NCI-H526 treated with DMSO at 0.1 percent for 48 hours (cell line): ENCODE data around the gene TMSB10.
"Not testable (repeated sequence)": the region's sequence is repeated elsewhere in the genome, so short reads cannot be mapped to it uniquely, and the experiment has no call there.

Experiments used
- DNase-seq: peaks from one replicate; lab custom pipeline; 2025; lab: John Stamatoyannopoulos, UW

The TMSB10 gene

DNA sequence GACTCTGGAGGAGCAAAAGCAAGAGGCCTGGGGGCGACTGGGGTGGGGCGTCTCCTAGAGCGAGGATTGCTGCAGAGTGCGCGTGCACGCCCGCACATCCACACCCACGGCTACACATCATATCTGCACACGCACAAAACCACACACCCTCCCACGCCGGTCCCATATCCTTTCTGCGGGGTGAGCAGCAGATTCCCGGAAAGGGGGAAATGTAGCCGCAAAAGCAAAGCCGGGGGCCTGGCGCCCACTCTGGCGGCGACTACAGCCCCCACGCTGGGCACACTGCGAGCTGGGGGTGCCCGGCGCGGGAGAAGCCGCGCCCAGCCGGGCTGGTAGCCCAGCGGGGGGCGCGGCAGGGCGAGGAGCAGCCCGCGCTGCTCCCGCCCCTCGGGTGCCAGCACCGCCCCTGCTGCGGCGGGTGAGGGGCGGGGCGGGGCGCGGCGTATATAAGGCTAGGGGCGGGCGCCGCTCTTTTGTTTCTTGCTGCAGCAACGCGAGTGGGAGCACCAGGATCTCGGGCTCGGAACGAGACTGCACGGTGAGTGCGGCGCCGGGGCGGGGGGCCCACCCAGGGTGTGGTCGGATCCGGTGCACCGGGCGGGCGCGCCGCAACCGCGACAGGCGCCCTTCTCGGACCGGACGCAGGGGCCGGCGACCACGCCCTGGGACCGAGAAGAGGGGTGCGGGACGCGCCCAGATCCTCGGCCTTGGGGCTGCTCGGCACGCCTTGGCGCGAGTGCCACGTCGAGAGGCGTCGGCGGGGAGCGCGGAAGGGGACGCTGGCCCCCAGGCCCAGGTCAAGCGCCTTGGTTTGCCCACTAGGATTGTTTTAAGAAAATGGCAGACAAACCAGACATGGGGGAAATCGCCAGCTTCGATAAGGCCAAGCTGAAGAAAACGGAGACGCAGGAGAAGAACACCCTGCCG is at the start of gene TMSB10:
TSS of gene TMSB10 (plus strand) at position 476 of the 927 bp plus-strand sequence.
- DNase-seq = peak; percentile 53

DNA sequence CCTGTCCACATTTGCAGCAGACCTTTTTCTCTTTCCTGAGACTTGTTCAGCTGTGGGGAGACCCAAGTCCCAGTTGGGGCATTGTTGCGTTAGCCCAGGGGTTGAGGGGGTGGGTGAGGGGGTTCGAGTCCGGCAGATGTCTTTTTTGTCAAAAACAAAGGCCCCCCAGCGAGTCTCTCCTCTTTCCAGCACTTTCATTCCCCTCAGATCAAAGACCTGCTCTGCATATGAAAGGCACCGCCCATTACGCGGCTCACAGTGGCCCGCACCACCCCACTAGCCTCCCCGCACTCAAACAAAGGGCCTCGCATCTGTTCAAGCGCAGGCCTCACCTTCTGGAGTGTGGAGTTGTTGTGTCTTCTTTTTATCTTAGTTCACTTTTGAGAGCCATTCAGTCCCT is 49.7 kb upstream of the TMSB10 start:
- no peak for DNase-seq

DNA sequence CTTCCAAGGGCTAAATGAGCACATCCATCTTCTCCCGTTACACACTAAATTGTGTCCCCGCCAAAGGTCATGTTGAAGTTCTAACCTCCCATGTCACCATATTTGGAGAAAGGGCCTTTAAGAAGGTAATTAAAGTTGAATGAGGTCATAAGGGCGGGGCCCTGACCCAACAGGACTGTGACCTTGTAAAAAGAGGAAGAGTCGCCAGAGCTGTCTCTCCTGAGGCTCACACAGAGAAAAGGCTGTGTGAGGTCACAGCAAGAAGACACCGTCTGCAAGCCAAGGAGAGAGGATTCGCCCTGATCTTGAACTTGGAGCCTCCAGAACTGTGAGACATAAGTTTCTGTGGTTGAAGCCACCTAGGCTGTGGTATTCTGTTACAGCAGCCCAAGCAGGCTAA is 48.7 kb upstream of the TMSB10 start:
- DNase-seq = no peak

DNA sequence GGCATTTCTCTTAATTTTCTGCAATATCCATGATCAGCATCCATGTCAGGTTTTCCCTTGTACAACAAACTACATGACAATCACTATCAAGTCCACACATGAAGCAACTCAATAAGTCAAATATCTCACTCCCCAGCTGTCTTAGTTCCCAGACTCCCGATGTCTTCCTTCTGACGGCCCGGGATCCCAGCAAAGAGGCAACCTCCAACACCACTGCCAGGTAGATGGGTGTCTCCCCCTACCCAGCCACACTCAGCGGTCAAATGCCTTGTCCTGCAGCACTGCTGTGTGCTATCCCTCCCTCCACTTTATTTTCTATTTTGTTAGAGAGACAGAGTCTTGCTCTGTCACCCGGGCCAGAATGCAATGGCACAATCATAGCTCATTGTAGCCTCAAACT is 47.9 kb upstream of the TMSB10 start:
- DNase-seq = no peak

DNA sequence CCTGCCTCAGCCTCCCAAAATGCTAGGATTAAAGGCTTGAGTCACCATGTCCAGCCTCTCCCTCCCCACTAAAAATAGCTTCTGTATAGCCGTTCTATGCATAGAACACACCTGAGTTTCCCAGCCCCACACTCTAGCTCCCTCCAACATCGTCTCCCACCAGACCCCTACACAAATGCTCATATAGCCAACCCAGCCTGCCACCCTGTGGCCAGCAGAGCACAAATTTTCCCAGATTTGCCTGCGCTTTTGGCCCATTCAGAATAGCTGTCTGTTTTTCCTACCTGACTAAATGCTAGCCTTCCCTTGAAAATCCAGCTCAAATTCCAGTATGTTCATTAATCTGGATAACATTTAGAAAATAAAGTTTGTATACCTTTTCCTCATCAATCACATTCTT is 47.3 kb upstream of the TMSB10 start:
- no peak for DNase-seq

- DNase-seq = no peak
Measured at GRCh38 chr2:84858937-84859336, 46.5 kb upstream of the TMSB10 start.

GRCh38 chr2:84861539-84861938 is 43.9 kb upstream of the TMSB10 start:
- DNase-seq = no peak

GRCh38 chr2:84862006-84862405 is 43.5 kb upstream of the TMSB10 start:
- DNase-seq = no peak

- DNase-seq = peak; percentile 2
Measured at GRCh38 chr2:84865181-84865783, 40.2 kb upstream of the TMSB10 start.

- no peak for DNase-seq
Measured at GRCh38 chr2:84866122-84866521, 39.3 kb upstream of the TMSB10 start.

DNA sequence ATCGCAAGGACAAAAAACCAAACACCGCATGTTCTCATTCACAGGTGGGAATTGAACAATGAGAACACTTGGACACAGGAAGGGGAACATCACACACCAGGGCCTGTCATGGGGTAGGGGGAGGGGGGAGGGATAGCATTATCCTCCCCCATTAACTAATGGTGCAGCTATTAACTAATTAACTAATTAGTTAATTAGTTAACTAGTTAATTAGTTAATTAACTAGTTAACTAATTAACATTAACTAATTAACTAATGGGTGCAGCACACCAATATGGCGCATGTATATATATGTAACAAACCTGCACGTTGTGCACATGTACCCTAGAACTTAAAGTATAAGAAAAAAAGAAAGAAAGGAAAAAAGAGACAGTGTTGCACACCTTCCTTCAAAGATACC is 37.1 kb upstream of the TMSB10 start:
- DNase-seq = not testable (repeated sequence)

DNA sequence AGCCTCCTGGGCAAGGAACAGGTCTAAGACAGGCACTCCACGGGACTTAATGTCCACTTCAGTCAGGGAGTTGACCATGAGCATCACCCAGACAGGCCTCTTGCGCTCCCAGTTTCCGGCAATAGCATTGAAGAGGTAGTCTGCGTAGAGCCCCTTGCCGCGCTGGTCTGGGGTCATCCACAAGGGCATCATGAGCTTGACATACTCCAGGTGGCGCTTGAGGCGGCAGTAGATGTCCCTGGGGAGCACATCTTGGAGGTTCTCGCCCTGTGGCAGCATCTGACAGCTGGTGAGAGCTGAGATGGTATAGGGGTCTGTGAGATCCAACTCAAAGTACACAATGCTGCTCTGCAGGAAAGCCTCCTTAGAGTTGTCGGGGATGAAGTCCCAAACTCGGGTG is 35.1 kb upstream of the TMSB10 start:
- no peak for DNase-seq

- not testable (repeated sequence) for DNase-seq
Measured at GRCh38 chr2:84872691-84873090, 32.8 kb upstream of the TMSB10 start.

GRCh38 chr2:84873350-84873749 is 32.1 kb upstream of the TMSB10 start:
- DNase-seq = no peak

DNA sequence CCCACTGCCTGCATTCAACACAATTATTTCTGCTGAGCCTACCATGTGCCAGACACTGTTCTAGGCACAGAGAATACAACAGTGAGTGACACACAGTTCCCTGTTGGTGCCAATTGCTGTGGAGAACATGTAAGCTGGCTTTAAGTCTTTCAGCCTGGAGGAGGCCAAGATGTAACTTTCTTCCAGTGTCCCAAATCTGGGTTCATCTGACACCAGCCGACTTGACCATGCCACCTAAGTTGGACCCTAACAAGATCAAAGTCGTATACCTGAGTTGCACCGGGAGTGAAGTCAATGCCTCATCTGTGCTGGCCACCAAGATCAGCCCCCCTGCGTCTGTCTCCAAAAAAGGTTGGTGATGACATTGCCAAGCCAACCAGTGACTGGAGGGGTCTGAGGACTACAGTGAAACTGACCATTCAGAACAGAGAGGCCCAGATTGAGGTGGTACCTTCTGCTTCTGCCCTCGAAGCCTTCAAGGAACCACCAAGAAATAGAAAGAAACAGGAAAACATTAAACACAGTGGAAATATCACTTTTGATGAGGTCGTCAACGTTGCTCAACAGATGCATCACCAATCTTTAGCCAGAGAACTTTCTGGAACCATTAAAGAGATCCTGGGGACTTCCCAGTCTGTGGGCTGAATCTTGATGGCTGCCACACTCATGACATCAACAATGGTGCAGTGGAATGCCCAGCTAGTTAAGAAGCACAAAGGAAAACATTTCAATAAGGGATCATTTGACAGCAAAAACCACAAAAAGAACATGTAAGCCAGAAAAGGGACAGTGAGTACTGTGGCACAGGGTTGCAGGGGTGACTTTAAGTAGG is 30.9 kb upstream of the TMSB10 start:
- DNase-seq = no peak

- no peak for DNase-seq
Measured at GRCh38 chr2:84875213-84875560, 30.3 kb upstream of the TMSB10 start.

- DNase-seq = not testable (repeated sequence)
Measured at GRCh38 chr2:84875619-84876018, 29.8 kb upstream of the TMSB10 start.

GRCh38 chr2:84876369-84876768 is 29.1 kb upstream of the TMSB10 start:
- no peak for DNase-seq

GRCh38 chr2:84878459-84878858 is 27.0 kb upstream of the TMSB10 start:
- DNase-seq = no peak

DNA sequence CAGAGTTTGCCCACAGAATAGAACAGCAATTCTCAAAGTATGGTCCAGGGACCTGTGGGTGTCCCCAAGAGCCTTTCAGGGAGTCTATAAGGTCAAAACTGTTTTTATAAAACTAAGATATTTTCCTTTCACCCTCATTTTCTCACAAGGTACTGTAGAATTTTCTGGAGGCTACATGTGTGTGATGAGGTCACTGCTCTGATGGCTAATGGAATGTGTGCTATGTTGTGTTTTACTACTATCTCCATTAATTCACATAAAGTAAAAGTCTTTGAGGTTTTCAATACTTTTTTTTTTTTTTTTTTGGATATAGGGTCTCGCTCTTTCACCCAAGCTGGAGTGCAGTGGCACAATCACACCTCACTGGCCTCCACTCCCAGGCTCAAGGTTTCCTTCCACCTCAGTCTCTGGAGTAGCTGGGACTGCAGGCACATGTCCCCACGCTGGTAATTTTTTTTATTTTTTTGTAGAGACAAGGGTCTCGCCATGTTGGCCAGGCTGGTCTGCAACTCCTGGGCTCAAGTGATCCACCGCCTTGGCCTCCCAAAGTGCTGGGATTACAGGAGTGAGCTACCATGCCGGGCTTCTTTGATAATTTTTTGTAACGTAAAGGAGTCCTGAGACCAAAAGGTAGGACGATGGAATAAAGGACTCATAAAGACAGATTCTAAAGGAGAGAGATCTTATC is 26.4 kb upstream of the TMSB10 start:
- DNase-seq = no peak

GRCh38 chr2:84879584-84880394 is 25.7 kb upstream of the TMSB10 start:
- DNase-seq = no peak

DNA sequence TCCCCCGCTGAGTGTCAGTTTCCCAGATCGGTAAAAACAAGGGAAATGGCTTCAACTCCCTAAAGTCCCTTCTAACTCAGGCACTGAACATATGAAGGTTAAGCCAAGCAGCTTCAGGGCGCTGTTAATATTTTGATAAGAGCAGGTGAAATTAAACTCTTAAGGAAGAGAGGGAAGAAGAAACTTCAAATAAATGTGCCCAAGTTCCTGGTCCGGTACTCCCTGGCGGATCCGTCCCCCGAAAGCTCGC is 25.1 kb upstream of the TMSB10 start:
- DNase-seq = no peak
